GM12878 (cell line): ENCODE measurements around the gene STBD1. TPM values are rescaled to one million over a fixed set of nuclear protein-coding genes. Genes with fewer than 3 reads are reported as not detected.

Experiments
- ATAC-seq: fragments of 200-7000 bp; cut with Tn5 transposase; 3 replicates; pipeline ENCODE4 v1.9.1; 2020; ENCODE audit warnings: mild to moderate bottlenecking, moderate library complexity
- BruUV-seq: library from RNA; stranded (reverse); fragments of 400-500 nt; replicated peaks from 2 replicates; lab custom pipeline; 2021; lab: Mats Ljungman, UMichigan
- CTCF ChIA-PET: fragments of 300-600 bp; sonication (Branson Sonifier 250); formaldehyde crosslinking; extraction: SDS; loops from one replicate; lab custom pipeline; 2021; ENCODE audit warnings: inconsistent platforms; lab: Yijun Ruan, JAX
- POLR2A ChIA-PET: fragments of 350-600 bp; formaldehyde crosslinking; extraction: SDS; loops from one replicate; lab custom pipeline; 2021; ENCODE audit warnings: inconsistent platforms; lab: Charles Lee
- RAD21 ChIA-PET: fragments of 300-600 bp; sonication (Branson Sonifier 250); formaldehyde crosslinking; loops from one replicate; lab custom pipeline; 2023; ENCODE audit warnings: antibody characterized with exemption; ENCODE audit not compliant: unreplicated experiment; lab: Charles Lee
- SMC1A ChIA-PET: fragments of 300-600 bp; sonication (Branson Sonifier 250); formaldehyde crosslinking; loops from one replicate; lab custom pipeline; 2023; ENCODE audit not compliant: unreplicated experiment, uncharacterized antibody; lab: Charles Lee
- DNase-seq: peaks from one replicate; pipeline ENCODE4 v3.0.0-alpha.2; 2011; ENCODE audit warnings: low read depth, low spot score
- FAIRE-seq: peaks from 3 replicates; lab custom pipeline; 2011; peaks lifted over from hg19 to GRCh38; lab: Jason Lieb, UNC
- H2AFZ ChIP-seq: 2 replicates; pipeline ENCODE4 v1.6.0; 2011; ENCODE audit warnings: low read depth, low read length, control low read depth; ENCODE audit not compliant: control insufficient read depth
- H3K27ac ChIP-seq: 2 replicates; pipeline ENCODE4 v1.5.1; 2011; ENCODE audit warnings: control low read depth; ENCODE audit not compliant: control insufficient read depth, insufficient read depth
- H3K27me3 ChIP-seq, 2 experiments: replicated peaks in 1 of 2; 2 replicates each; pipeline versions ENCODE4 v1.6.0 to v1.6.1; 2011; ENCODE audit warnings: low read length in 1 of 2; ENCODE audit not compliant: control insufficient read depth in 2 of 2, insufficient read depth in 2 of 2
- H3K36me3 ChIP-seq, 2 experiments: 2 replicates each; pipeline ENCODE4 v1.5.1; 2011; ENCODE audit warnings: low read length in 1 of 2; ENCODE audit not compliant: control insufficient read depth in 2 of 2, insufficient read depth in 2 of 2
- H3K4me1 ChIP-seq: 2 replicates; pipeline ENCODE4 v1.6.1; 2011; ENCODE audit warnings: mild to moderate bottlenecking, low read length, moderate library complexity, mixed read lengths; ENCODE audit not compliant: control insufficient read depth, insufficient read depth
- H3K4me2 ChIP-seq: 2 replicates; pipeline ENCODE4 v1.6.0; 2011; ENCODE audit warnings: control low read depth; ENCODE audit not compliant: control insufficient read depth, insufficient read depth
- H3K4me3 ChIP-seq: fragments of 200-600 bp; sonication (generic); 2 replicates; pipeline ENCODE4 v1.5.1; 2016
- H3K79me2 ChIP-seq: 2 replicates; pipeline ENCODE4 v1.6.0; 2011; ENCODE audit warnings: low read length; ENCODE audit not compliant: control insufficient read depth, insufficient read depth
- H3K9ac ChIP-seq: 2 replicates; pipeline ENCODE4 v1.8.0; 2011; ENCODE audit warnings: low read length, control low read depth, mixed read lengths; ENCODE audit not compliant: control insufficient read depth, insufficient read depth
- H3K9me3 ChIP-seq: replicated peaks from 3 replicates; pipeline ENCODE4 v1.5.1; 2011; ENCODE audit warnings: mild to moderate bottlenecking, low read length; ENCODE audit not compliant: control insufficient read depth, insufficient read depth
- H4K20me1 ChIP-seq: 2 replicates; pipeline ENCODE4 v1.6.0; 2011; ENCODE audit not compliant: control insufficient read depth, insufficient read depth
- BACH1 ChIP-seq: fragments of 450-650 bp; IDR thresholded peaks from 2 replicates; pipeline ENCODE4 v1.6.1; 2017; ENCODE audit warnings: mild to moderate bottlenecking, borderline replicate concordance
- BMI1 ChIP-seq: fragments of 450-650 bp; IDR thresholded peaks from 2 replicates; pipeline ENCODE4 v1.6.1; 2016; ENCODE audit warnings: mild to moderate bottlenecking, moderate library complexity, borderline replicate concordance
- CEBPB ChIP-seq, 2 experiments: fragments of 150-350 bp in 1 of 2; IDR thresholded peaks; 2 replicates each; pipeline ENCODE4 v1.6.1; 2012 to 2014; ENCODE audit warnings: low read depth in 2 of 2, low read length in 2 of 2, borderline replicate concordance in 1 of 2, inconsistent platforms in 1 of 2
- CHD4 ChIP-seq: fragments of 200-600 bp; sonication (generic); IDR thresholded peaks from 2 replicates; pipeline ENCODE4 v1.6.1; 2016; ENCODE audit warnings: mild to moderate bottlenecking
- CREM ChIP-seq: IDR thresholded peaks from 2 replicates; pipeline ENCODE4 v1.6.1; 2014; ENCODE audit warnings: antibody characterized with exemption, low read depth
- DPF2 ChIP-seq: fragments of 450-650 bp; IDR thresholded peaks from 2 replicates; pipeline ENCODE4 v1.6.1; 2017; ENCODE audit warnings: mild to moderate bottlenecking
- ETV6 ChIP-seq, 2 experiments: fragments of 450-650 bp in 1 of 2; IDR thresholded peaks in 1 of 2; conservative IDR thresholded peaks in 1 of 2; 2 replicates each; pipeline ENCODE4 v1.6.1; 2014; ENCODE audit warnings: antibody characterized with exemption in 1 of 2, borderline replicate concordance in 1 of 2, low read depth in 1 of 2, mild to moderate bottlenecking in 1 of 2, moderate library complexity in 1 of 2
- GATAD2B ChIP-seq: fragments of 450-650 bp; conservative IDR thresholded peaks from 2 replicates; pipeline ENCODE4 v1.6.1; 2017; ENCODE audit warnings: low read depth, mild to moderate bottlenecking, moderate library complexity
- KAT2A ChIP-seq: conservative IDR thresholded peaks from 2 replicates; pipeline ENCODE4 v1.6.1; 2011; ENCODE audit warnings: low read depth, low read length; ENCODE audit not compliant: control insufficient read depth
- KLF5 ChIP-seq: fragments of 450-650 bp; IDR thresholded peaks from 2 replicates; pipeline ENCODE4 v1.6.1; 2014; ENCODE audit warnings: mild to moderate bottlenecking; ENCODE audit not compliant: partially characterized antibody
- MAX ChIP-seq: IDR thresholded peaks from 2 replicates; pipeline ENCODE4 v1.6.1; 2012; ENCODE audit warnings: low read depth, low read length, improper control_type of control experiment
- MTA3 ChIP-seq: IDR thresholded peaks from 2 replicates; pipeline ENCODE4 v1.6.1; 2012; ENCODE audit warnings: low read length, inconsistent platforms, borderline replicate concordance
- NBN ChIP-seq: fragments of 450-650 bp; IDR thresholded peaks from 2 replicates; pipeline ENCODE4 v1.6.1; 2016
- NR2F1 ChIP-seq: fragments of 450-650 bp; conservative IDR thresholded peaks from 2 replicates; pipeline ENCODE4 v1.6.1; 2017; ENCODE audit warnings: mild to moderate bottlenecking
- POLR2AphosphoS2 ChIP-seq: IDR thresholded peaks from 2 replicates; pipeline ENCODE4 v1.6.1; 2011; ENCODE audit warnings: low read depth, mild to moderate bottlenecking, low read length, improper control_type of control experiment, moderate library complexity
- POU2F2 ChIP-seq: IDR thresholded peaks from 3 replicates; pipeline ENCODE4 v1.6.1; 2011; ENCODE audit warnings: low read depth, mild to moderate bottlenecking, low read length, borderline replicate concordance
- RAD21 ChIP-seq: IDR thresholded peaks from 2 replicates; pipeline ENCODE4 v1.6.1; 2011; ENCODE audit warnings: mild to moderate bottlenecking, low read depth, low read length, moderate library complexity; ENCODE audit not compliant: insufficient read depth
- RAD51 ChIP-seq: fragments of 450-650 bp; IDR thresholded peaks from 2 replicates; pipeline ENCODE4 v1.6.1; 2016; ENCODE audit warnings: moderate library complexity, mild to moderate bottlenecking, inconsistent platforms
- RB1 ChIP-seq: fragments of 450-650 bp; formaldehyde crosslinking; IDR thresholded peaks from 2 replicates; pipeline ENCODE4 v1.6.1; 2017; ENCODE audit warnings: mild to moderate bottlenecking, borderline replicate concordance
- SIN3A ChIP-seq: IDR thresholded peaks from 2 replicates; pipeline ENCODE4 v1.6.1; 2012; ENCODE audit warnings: low read depth, low read length, improper control_type of control experiment
- SP1 ChIP-seq: IDR thresholded peaks from one replicate; pipeline ENCODE4 v1.6.1; 2011; ENCODE audit warnings: low read depth, low read length
- TCF12 ChIP-seq: IDR thresholded peaks from 2 replicates; pipeline ENCODE4 v1.6.1; 2011; ENCODE audit warnings: low read depth, mild to moderate bottlenecking, low read length
- ZNF207 ChIP-seq: fragments of 450-650 bp; IDR thresholded peaks from 2 replicates; pipeline ENCODE4 v1.6.1; 2014; ENCODE audit warnings: antibody characterized with exemption, mild to moderate bottlenecking, borderline replicate concordance
- ZNF217 ChIP-seq: fragments of 450-650 bp; IDR thresholded peaks from 2 replicates; pipeline ENCODE4 v1.6.1; 2017; ENCODE audit warnings: antibody characterized with exemption, mild to moderate bottlenecking
- in situ Hi-C: fragments of 300-500 bp; cut with MboI; formaldehyde crosslinking; loops from 9 replicates; pipeline ENCODE4 v1.14.3; 2018; ENCODE audit warnings: mixed read lengths
- intact Hi-C: fragments of 100-400 bp; cut with micrococcal nuclease; formaldehyde crosslinking; loops from one replicate; pipeline ENCODE4 v1.14.2; 2022; ENCODE audit not compliant: unreplicated experiment
- polyA plus RNA-seq, 11 experiments: library from polyadenylated mRNA; depleted of rRNA in 4 of 11; unstranded in 6 of 11; stranded (reverse) in 5 of 11; fragments of >200 nt; fragmentation: Nextera tagmentation in 4 of 11; fragmentation: Illumina TruSeq in 1 of 11; extraction: Ambion mirVana in 4 of 11; extraction: Trizol in 1 of 11; gene quantifications; 1 replicate in 1 of 11; 2 replicates in 10 of 11; pipeline versions ENCODE4 v1.2.1 to v1.2.3, GENCODE V29; 2011 to 2016; ENCODE audit warnings: inconsistent platforms in 2 of 11, missing spikeins in 2 of 11, low read depth in 1 of 11
- total RNA-seq, 4 experiments: library from RNA; depleted of rRNA in 3 of 4; stranded (reverse); fragments of >200 nt in 3 of 4; fragmentation: Illumina TruSeq in 1 of 4; extraction: Trizol in 1 of 4; gene quantifications; 2 replicates each; pipeline versions ENCODE4 v1.2.1 to v1.2.3, GENCODE V29; 2013 to 2021
- TF ChIP-seq, protein P1 (sequence below): IDR thresholded peaks from 2 replicates; pipeline ENCODE4 v1.6.1; 2012; ENCODE audit warnings: low read depth, low read length, improper control_type of control experiment
- TF ChIP-seq, protein P2 (sequence below): fragments of 450-650 bp; IDR thresholded peaks from 2 replicates; pipeline ENCODE4 v1.6.1; 2017; ENCODE audit warnings: mild to moderate bottlenecking

The STBD1 gene
- total and polyA plus RNA-seq, 10 of the 15 experiments (the other 5 are each of a cell fraction or from before 2014, with no cell fraction given) = 0.04 to 0.10 (median 0.05) TPM; not detected in 7

DNA sequence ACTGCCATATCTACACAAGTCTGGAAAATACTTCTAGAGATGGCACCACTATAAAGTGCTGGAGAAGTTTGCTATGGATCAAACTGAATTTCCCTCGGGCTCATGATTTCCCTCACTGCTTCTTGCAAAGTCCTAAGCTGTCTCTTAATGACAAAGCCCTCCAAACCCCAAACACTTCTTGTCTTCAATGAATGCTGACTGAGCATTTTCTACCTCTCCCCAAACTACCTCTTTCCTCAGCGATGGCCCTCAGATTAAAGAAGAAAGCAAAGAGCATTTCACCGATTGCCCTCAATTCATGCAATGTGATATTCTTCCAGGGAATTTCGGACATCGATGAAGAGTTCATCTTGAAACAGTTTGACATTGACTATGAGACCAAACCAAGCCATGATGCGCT is 35.3 kb upstream of the STBD1 start (continued):
- TF ChIP-seq BACH1 = no peak
- no peak for TF ChIP-seq ZNF217
- TF ChIP-seq TCF12 = no peak
- no peak for TF ChIP-seq SIN3A
- no peak for TF ChIP-seq NR2F1
- TF ChIP-seq RB1 = no peak
- TF ChIP-seq RAD51 = no peak

DNA sequence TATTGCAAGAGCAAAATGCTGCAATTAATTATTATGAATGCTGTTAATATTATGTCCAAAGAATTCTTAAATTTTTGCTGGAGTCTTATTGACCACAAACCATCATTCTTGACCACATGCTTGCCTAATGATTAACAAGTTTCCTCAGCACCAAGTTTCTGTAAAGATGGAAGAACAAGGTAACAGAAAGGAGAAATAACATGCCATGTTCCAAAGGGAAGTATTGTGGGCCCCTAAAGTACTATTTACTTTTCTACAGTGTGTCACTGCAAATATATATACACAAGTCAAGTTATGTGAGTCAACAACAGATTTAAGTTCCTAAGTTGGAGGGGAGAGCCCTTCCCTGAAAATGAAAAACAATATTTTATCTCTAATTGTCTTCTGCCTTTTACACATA is 34.5 kb upstream of the STBD1 start:
- Histone ChIP-seq H3K36me3 (no peaks in the 10 kb centered on the region), H2AFZ (no peak overlapping the region), H3K79me2 (no peaks in the 10 kb centered on the region), H3K4me1 (no peaks in the 10 kb centered on the region), H3K9ac (no peak overlapping the region), H3K4me3 (no peak overlapping the region), H3K4me2 (no peak overlapping the region), H3K27me3 (peaks cover 0 to 10% of the 10 kb centered on the region in 2 experiments; a peak in 2 of 4 replicates), H4K20me1 (no peaks in the 10 kb centered on the region), H3K9me3 (no peaks in the 10 kb centered on the region), H3K27ac (no peak overlapping the region)
- SMC1A ChIA-PET = no interaction called here
- in situ Hi-C loops = no loop called here
- ATAC-seq (no peak), DNase-seq (no peak), FAIRE-seq (no peak)
- intact Hi-C loops = no loop called here
- RAD21 ChIA-PET = no interaction called here
- CTCF ChIA-PET = no interaction called here
- POLR2A ChIA-PET = no interaction called here
- BruUV-seq = no TSS peak
- TF ChIP-seq ETV6 (conservative IDR thresholded peaks at IDR 0.05 in 1 of 2, IDR thresholded peaks at IDR 0.05 in 1 of 2; ENCODE audit: borderline replicate concordance in 1 of 2, low read depth in 1 of 2) = no peak
- no peak for TF ChIP-seq KAT2A
- TF ChIP-seq, protein P1, sequence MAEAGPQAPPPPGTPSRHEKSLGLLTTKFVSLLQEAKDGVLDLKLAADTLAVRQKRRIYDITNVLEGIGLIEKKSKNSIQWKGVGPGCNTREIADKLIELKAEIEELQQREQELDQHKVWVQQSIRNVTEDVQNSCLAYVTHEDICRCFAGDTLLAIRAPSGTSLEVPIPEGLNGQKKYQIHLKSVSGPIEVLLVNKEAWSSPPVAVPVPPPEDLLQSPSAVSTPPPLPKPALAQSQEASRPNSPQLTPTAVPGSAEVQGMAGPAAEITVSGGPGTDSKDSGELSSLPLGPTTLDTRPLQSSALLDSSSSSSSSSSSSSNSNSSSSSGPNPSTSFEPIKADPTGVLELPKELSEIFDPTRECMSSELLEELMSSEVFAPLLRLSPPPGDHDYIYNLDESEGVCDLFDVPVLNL = no peak
- TF ChIP-seq, protein P2, sequence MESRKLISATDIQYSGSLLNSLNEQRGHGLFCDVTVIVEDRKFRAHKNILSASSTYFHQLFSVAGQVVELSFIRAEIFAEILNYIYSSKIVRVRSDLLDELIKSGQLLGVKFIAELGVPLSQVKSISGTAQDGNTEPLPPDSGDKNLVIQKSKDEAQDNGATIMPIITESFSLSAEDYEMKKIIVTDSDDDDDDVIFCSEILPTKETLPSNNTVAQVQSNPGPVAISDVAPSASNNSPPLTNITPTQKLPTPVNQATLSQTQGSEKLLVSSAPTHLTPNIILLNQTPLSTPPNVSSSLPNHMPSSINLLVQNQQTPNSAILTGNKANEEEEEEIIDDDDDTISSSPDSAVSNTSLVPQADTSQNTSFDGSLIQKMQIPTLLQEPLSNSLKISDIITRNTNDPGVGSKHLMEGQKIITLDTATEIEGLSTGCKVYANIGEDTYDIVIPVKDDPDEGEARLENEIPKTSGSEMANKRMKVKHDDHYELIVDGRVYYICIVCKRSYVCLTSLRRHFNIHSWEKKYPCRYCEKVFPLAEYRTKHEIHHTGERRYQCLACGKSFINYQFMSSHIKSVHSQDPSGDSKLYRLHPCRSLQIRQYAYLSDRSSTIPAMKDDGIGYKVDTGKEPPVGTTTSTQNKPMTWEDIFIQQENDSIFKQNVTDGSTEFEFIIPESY = no peak
- no peak for TF ChIP-seq POLR2AphosphoS2
- TF ChIP-seq SP1 = no peak
- TF ChIP-seq CREM = no peak
- TF ChIP-seq POU2F2 = no peak
- no peak for TF ChIP-seq CHD4
- TF ChIP-seq BMI1 = no peak
- no peak for TF ChIP-seq KLF5
- TF ChIP-seq ZNF207 = no peak
- no peak for TF ChIP-seq NBN
- no peak for TF ChIP-seq RAD21
- TF ChIP-seq MAX = no peak
- no peak for TF ChIP-seq DPF2
- no peak for TF ChIP-seq GATAD2B
- TF ChIP-seq CEBPB (IDR thresholded peaks at IDR 0.05; ENCODE audit: borderline replicate concordance in 1 of 2, low read depth in 2 of 2, low read length in 2 of 2) = no peak
- no peak for TF ChIP-seq MTA3
